GM18526 (cell line): Measurements from ENCODE around the gene GFRA4.

Experiments
- POLR2A ChIP-seq: IDR thresholded peaks from 3 replicates; pipeline ENCODE4 v1.6.1; 2011; ENCODE audit not compliant: insufficient read length; ENCODE audit errors: extremely low read depth

The GFRA4 gene

GRCh38 chr20:3670511-3670910, 7.3 kb upstream of the GFRA4 start:
- TF ChIP-seq POLR2A, result no peak

GRCh38 chr20:3669710-3670367, 6.6 kb upstream of the GFRA4 start:
- TF ChIP-seq POLR2A, result no peak

- TF ChIP-seq POLR2A, result no peak
Observed at GRCh38 chr20:3667434-3668037, 4.3 kb upstream of the GFRA4 start.

- TF ChIP-seq POLR2A, result no peak
Observed at GRCh38 chr20:3663858-3664257, 659 bp upstream of the GFRA4 start.

GRCh38 chr20:3661814-3662665, 1.2 kb downstream of the GFRA4 start:
- TF ChIP-seq POLR2A, result no peak

GRCh38 chr20:3661060-3661813, 2.0 kb downstream of the GFRA4 start:
- TF ChIP-seq POLR2A, result no peak

- no peak for TF ChIP-seq POLR2A
Observed at GRCh38 chr20:3660262-3661059, 2.7 kb downstream of the GFRA4 start.

GRCh38 chr20:3659492-3660261, 3.5 kb downstream of the GFRA4 start:
- TF ChIP-seq POLR2A, result no peak

- TF ChIP-seq POLR2A, result no peak
Observed at GRCh38 chr20:3658716-3659491, 4.3 kb downstream of the GFRA4 start.

- TF ChIP-seq POLR2A, result no peak
Observed at GRCh38 chr20:3658019-3658715, 5.0 kb downstream of the GFRA4 start.

GRCh38 chr20:3655131-3655405, 8.1 kb downstream of the GFRA4 start:
- TF ChIP-seq POLR2A, result no peak

- no peak for TF ChIP-seq POLR2A
Observed at GRCh38 chr20:3654326-3655130, 8.7 kb downstream of the GFRA4 start.
